Liver (tissue), 9 donors: ENCODE data around the gene RELL2. TPM values are rescaled to one million over a fixed set of nuclear protein-coding genes. Genes with fewer than 3 reads are reported as not detected.

Source experiments
- DNase-seq: peaks from one replicate; pipeline ENCODE4 v3.0.0-alpha.2; 2017; ENCODE audit warnings: low spot score
- H3K27ac ChIP-seq, 2 donors: one replicate each; pipeline ENCODE4 v1.7.0; 2013; ENCODE audit warnings: inconsistent platforms in 2 of 2, low read length in 2 of 2, control low read depth in 1 of 2, low read depth in 1 of 2, mild to moderate bottlenecking in 1 of 2
- H3K27me3 ChIP-seq, 4 donors: one replicate each; pipeline versions ENCODE4 v1.6.1 to v1.7.0; 2013; ENCODE audit warnings: low read length in 3 of 4, inconsistent platforms in 1 of 4, mild to moderate bottlenecking in 1 of 4, moderate library complexity in 1 of 4; ENCODE audit not compliant: control insufficient read depth in 4 of 4, insufficient read depth in 4 of 4
- H3K36me3 ChIP-seq, 4 donors: one replicate each; pipeline versions ENCODE4 v1.6.1 to v1.7.0; 2013; ENCODE audit warnings: low read length in 3 of 4, mild to moderate bottlenecking in 3 of 4, low read depth in 1 of 4, moderate library complexity in 1 of 4; ENCODE audit not compliant: control insufficient read depth in 4 of 4, insufficient read depth in 3 of 4
- H3K4me1 ChIP-seq, 4 donors: one replicate each; pipeline versions ENCODE4 v1.6.1 to v1.7.0; 2013; ENCODE audit warnings: low read length in 3 of 4, mild to moderate bottlenecking in 3 of 4, moderate library complexity in 1 of 4; ENCODE audit not compliant: control insufficient read depth in 4 of 4, insufficient read depth in 4 of 4
- H3K4me3 ChIP-seq, 3 donors: one replicate each; pipeline versions ENCODE4 v1.6.1 to v1.7.0; 2013; ENCODE audit warnings: low read length in 3 of 3, control low read depth in 1 of 3, low read depth in 1 of 3, mild to moderate bottlenecking in 1 of 3
- H3K9ac ChIP-seq, 2 donors: one replicate each; pipeline ENCODE4 v1.7.0; 2013; ENCODE audit warnings: low read length in 2 of 2, mild to moderate bottlenecking in 2 of 2, moderate library complexity in 2 of 2, control low read depth in 1 of 2, low read depth in 1 of 2
- H3K9me3 ChIP-seq, 4 donors: one replicate each; pipeline versions ENCODE4 v1.6.1 to v1.7.0; 2013; ENCODE audit warnings: low read length in 3 of 4; ENCODE audit not compliant: control insufficient read depth in 4 of 4
- ATF3 ChIP-seq: IDR thresholded peaks from 2 replicates; pipeline ENCODE4 v1.6.1; 2016; ENCODE audit warnings: antibody characterized with exemption
- CTCF ChIP-seq: fragments of 150-350 bp; IDR thresholded peaks from 2 replicates; pipeline ENCODE4 v1.5.1; 2017; ENCODE audit warnings: improper control_type of control experiment, low read depth, low read length; ENCODE audit not compliant: missing input control
- EGR1 ChIP-seq, 2 donors: IDR thresholded peaks; 2 replicates each; pipeline ENCODE4 v1.6.1; 2016 to 2018; ENCODE audit warnings: antibody characterized with exemption in 2 of 2, low read depth in 2 of 2
- FOXA1 ChIP-seq: IDR thresholded peaks from 2 replicates; pipeline ENCODE4 v1.6.1; 2016; ENCODE audit warnings: antibody characterized with exemption
- FOXA2 ChIP-seq: IDR thresholded peaks from 2 replicates; pipeline ENCODE4 v1.6.1; 2016; ENCODE audit warnings: antibody characterized with exemption
- GABPA ChIP-seq, 2 donors: IDR thresholded peaks in 1 of 2; conservative IDR thresholded peaks in 1 of 2; 2 replicates each; pipeline ENCODE4 v1.6.1; 2016; ENCODE audit warnings: antibody characterized with exemption in 2 of 2, mild to moderate bottlenecking in 1 of 2, moderate library complexity in 1 of 2
- HNF4A ChIP-seq, 2 donors: conservative IDR thresholded peaks; 2 replicates each; pipeline ENCODE4 v1.6.1; 2016; ENCODE audit warnings: antibody characterized with exemption in 2 of 2, mild to moderate bottlenecking in 2 of 2
- HNF4G ChIP-seq: IDR thresholded peaks from 2 replicates; pipeline ENCODE4 v1.6.1; 2016; ENCODE audit warnings: antibody characterized with exemption
- JUND ChIP-seq, 2 donors: IDR thresholded peaks; 2 replicates each; pipeline ENCODE4 v1.6.1; 2016; ENCODE audit warnings: antibody characterized with exemption in 2 of 2
- MAX ChIP-seq: IDR thresholded peaks from 2 replicates; pipeline ENCODE4 v1.6.1; 2016; ENCODE audit warnings: antibody characterized with exemption
- NR2F2 ChIP-seq: IDR thresholded peaks from 2 replicates; pipeline ENCODE4 v1.6.1; 2016; ENCODE audit warnings: antibody characterized with exemption
- REST ChIP-seq: IDR thresholded peaks from 2 replicates; pipeline ENCODE4 v1.6.1; 2016; ENCODE audit warnings: antibody characterized with exemption, mild to moderate bottlenecking
- RXRA ChIP-seq, 2 donors: IDR thresholded peaks; 2 replicates each; pipeline ENCODE4 v1.6.1; 2017 to 2018; ENCODE audit warnings: antibody characterized with exemption in 2 of 2, mild to moderate bottlenecking in 1 of 2
- SP1 ChIP-seq: IDR thresholded peaks from 2 replicates; pipeline ENCODE4 v1.6.1; 2018; ENCODE audit warnings: antibody characterized with exemption, mild to moderate bottlenecking
- TAF1 ChIP-seq: conservative IDR thresholded peaks from 2 replicates; pipeline ENCODE4 v1.6.1; 2016; ENCODE audit warnings: antibody characterized with exemption, mild to moderate bottlenecking
- YY1 ChIP-seq: IDR thresholded peaks from 2 replicates; pipeline ENCODE4 v1.6.1; 2016; ENCODE audit warnings: antibody characterized with exemption, mild to moderate bottlenecking
- ZBTB33 ChIP-seq: IDR thresholded peaks from 2 replicates; pipeline ENCODE4 v1.6.1; 2016; ENCODE audit warnings: antibody characterized with exemption
- WGBS: extraction: QIAGEN DNeasy Blood & Tissue Kit; methylation state at CpG from one replicate; pipeline ENCODE4 v1.1.7; 2013; 5-methylcytosine and 5-hydroxymethylcytosine counted together
- polyA plus RNA-seq, 2 donors: library from polyadenylated mRNA; stranded (reverse) in 1 of 2; unstranded in 1 of 2; fragments of 200-250 nt in 1 of 2; fragments of >200 nt in 1 of 2; fragmentation: Nextera tagmentation in 1 of 2; extraction: Ambion mirVana in 1 of 2; gene quantifications; one replicate each; pipeline versions ENCODE4 v1.2.1 to v1.2.3, GENCODE V29; 2013 to 2015
- total RNA-seq, 2 donors: library from RNA; depleted of rRNA; stranded (reverse); fragments of >200 nt; gene quantifications; one replicate each; pipeline ENCODE4 v1.2.3, GENCODE V29; 2014
- donor health status: healthy.
- donor health status: healthy.
- donor health status: healthy.
- donor health status: healthy.
- donor health status: healthy.

RELL2 gene
- total and polyA plus RNA-seq, 4 donors, result 0.47 to 1.3 (median 0.88) TPM

- Histone ChIP-seq H3K9ac (no peak overlapping the region), H3K4me1 (peaks cover 0 to 4% (median 1%) of the 10 kb centered on the region in 4 donors), H3K27me3 (no peaks in the 10 kb centered on the region), H3K9me3 (no peaks in the 10 kb centered on the region), H3K4me3 (no peak overlapping the region), H3K27ac (no peak overlapping the region), H3K36me3 (no peaks in the 10 kb centered on the region)
- no peak for TF ChIP-seq TAF1
- WGBS, result 98% methylated on average over 17 of the region's 17 CpGs
- DNase-seq, result no peak
Observed at GRCh38 chr5:141649056-141649688, 12.4 kb downstream of the RELL2 start.

GRCh38 chr5:141649972-141650371, 13.2 kb downstream of the RELL2 start:
- no peaks in the 10 kb centered on the region for H3K36me3 ChIP-seq
- no peak overlapping the region for H3K9ac ChIP-seq
- TF ChIP-seq NR2F2 (no peak), ZBTB33 (no peak), GABPA (IDR thresholded peaks at IDR 0.05 in 1 of 2, conservative IDR thresholded peaks at IDR 0.05 in 1 of 2) (no peak), YY1 (no peak), HNF4A (conservative IDR thresholded peaks at IDR 0.05) (no peak), FOXA1 (no peak), FOXA2 (no peak), RXRA (IDR thresholded peaks at IDR 0.05) (no peak), JUND (IDR thresholded peaks at IDR 0.05) (no peak), HNF4G (no peak), TAF1 (no peak), SP1 (no peak), REST (no peak), ATF3 (no peak), MAX (no peak), CTCF (no peak), EGR1 (IDR thresholded peaks at IDR 0.05; ENCODE audit: low read depth in 2 of 2) (no peak)
- peaks cover 0 to 4% (median 1%) of the 10 kb centered on the region in 4 donors for H3K4me1 ChIP-seq
- no peaks in the 10 kb centered on the region for H3K27me3 ChIP-seq
- no peak overlapping the region for H3K27ac ChIP-seq
- no peak overlapping the region for H3K4me3 ChIP-seq
- DNase-seq, result no peak
- H3K9me3 ChIP-seq, result no peaks in the 10 kb centered on the region
